PC-9 (cell line): ENCODE measurements around the gene MED16.

Experiments
- CTCF ChIP-seq: fragments of 200-600 bp; sonication (generic); conservative IDR thresholded peaks from 2 replicates; pipeline ENCODE4 v1.6.1; 2017; ENCODE audit warnings: mixed run types, antibody characterized with exemption, mild to moderate bottlenecking, moderate library complexity
- EZH2 ChIP-seq: fragments of 200-600 bp; sonication (generic); IDR thresholded peaks from 2 replicates; pipeline ENCODE4 v1.8.0; 2017; ENCODE audit warnings: antibody characterized with exemption, low read depth

GRCh38 chr19:903266-903797, 10.3 kb upstream of the MED16 start:
- TF ChIP-seq CTCF (no peak), EZH2 (no peak)
